Lower lobe of right lung (tissue), 2 donors: ENCODE data around the gene SURF1. TPM values are rescaled to one million over a fixed set of nuclear protein-coding genes. Genes with fewer than 3 reads are reported as not detected.
"Not testable (repeated sequence)": the region's sequence is repeated elsewhere in the genome, so short reads cannot be mapped to it uniquely, and the experiment has no call there.

Source experiments
- ATAC-seq, 2 donors: fragments of 200-7000 bp; cut with Tn5 transposase; one replicate each; pipeline ENCODE4 v1.9.1; 2020 to 2022; ENCODE audit warnings: mild to moderate bottlenecking in 2 of 2, moderate library complexity in 2 of 2
- DNase-seq: peaks from one replicate; pipeline ENCODE4 v3.0.0-alpha.2; 2020
- H3K27ac ChIP-seq: fragments of 200-600 bp; one replicate; pipeline ENCODE4 v1.8.0; 2022
- H3K27me3 ChIP-seq: fragments of 200-600 bp; one replicate; pipeline ENCODE4 v1.8.0; 2022; ENCODE audit warnings: low read depth
- H3K36me3 ChIP-seq: fragments of 200-600 bp; one replicate; pipeline ENCODE4 v1.8.0; 2022; ENCODE audit warnings: mild to moderate bottlenecking
- H3K4me1 ChIP-seq: fragments of 200-600 bp; one replicate; pipeline ENCODE4 v1.8.0; 2022
- H3K4me3 ChIP-seq: fragments of 200-600 bp; one replicate; pipeline ENCODE4 v1.8.0; 2022; ENCODE audit warnings: mild to moderate bottlenecking
- H3K9me3 ChIP-seq: fragments of 200-600 bp; one replicate; pipeline ENCODE4 v1.8.0; 2022
- intact Hi-C: fragments of 100-400 bp; cut with DNase I; formaldehyde crosslinking; loops from one replicate; pipeline ENCODE4 v1.11.0; 2022
- total RNA-seq: library from RNA; stranded (reverse); fragmentation: NEBNext Ultra II Directional; extraction: Animal tissue kit (Norgen Biotek cat#: 25700); gene quantifications from one replicate; pipeline ENCODE4 v1.2.1, GENCODE V29; 2021
- TF ChIP-seq, protein P1 (sequence below): fragments of 200-600 bp; IDR thresholded peaks from one replicate; pipeline ENCODE4 v1.8.0; 2022; ENCODE audit warnings: antibody characterized with exemption, mild to moderate bottlenecking
- donor health status: DM: no; HTN: yes; CAD: no; lungs with severe emphysema.

Gene SURF1
- total RNA-seq, 1 donor from 2014 or later: 49.4 TPM

DNA sequence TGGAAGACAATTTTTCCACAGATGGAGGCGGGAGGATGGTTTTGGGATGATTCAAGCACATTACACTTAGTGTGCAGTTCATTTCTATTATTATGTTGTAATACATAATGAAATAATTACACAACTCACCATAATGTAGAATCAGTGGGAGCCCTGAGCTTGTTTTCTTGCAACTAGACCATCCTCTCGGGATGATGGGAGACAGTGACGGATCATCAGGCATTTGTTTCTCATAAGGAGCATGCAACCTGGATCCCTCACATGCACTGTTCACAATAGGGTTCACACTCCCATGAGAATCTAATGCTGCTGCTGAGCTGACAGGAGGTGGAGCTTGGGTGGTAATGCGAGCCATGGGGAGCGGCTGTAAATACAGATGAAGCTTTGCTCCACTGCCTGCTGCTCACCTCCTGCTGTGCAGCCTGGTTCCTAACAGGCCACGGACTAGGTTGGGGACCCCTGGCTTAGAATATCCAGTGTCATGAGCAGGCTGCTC lies 21.5 kb upstream of the SURF1 start:
- H3K9me3 ChIP-seq: no peaks in the 10 kb centered on the region
- intact Hi-C loops: no loop called here
- DNase-seq (no peak), ATAC-seq (no peak)
- TF ChIP-seq, protein P1, sequence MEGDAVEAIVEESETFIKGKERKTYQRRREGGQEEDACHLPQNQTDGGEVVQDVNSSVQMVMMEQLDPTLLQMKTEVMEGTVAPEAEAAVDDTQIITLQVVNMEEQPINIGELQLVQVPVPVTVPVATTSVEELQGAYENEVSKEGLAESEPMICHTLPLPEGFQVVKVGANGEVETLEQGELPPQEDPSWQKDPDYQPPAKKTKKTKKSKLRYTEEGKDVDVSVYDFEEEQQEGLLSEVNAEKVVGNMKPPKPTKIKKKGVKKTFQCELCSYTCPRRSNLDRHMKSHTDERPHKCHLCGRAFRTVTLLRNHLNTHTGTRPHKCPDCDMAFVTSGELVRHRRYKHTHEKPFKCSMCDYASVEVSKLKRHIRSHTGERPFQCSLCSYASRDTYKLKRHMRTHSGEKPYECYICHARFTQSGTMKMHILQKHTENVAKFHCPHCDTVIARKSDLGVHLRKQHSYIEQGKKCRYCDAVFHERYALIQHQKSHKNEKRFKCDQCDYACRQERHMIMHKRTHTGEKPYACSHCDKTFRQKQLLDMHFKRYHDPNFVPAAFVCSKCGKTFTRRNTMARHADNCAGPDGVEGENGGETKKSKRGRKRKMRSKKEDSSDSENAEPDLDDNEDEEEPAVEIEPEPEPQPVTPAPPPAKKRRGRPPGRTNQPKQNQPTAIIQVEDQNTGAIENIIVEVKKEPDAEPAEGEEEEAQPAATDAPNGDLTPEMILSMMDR: no peak
- H3K4me1 ChIP-seq: peaks cover 25% of the 10 kb centered on the region
- H3K27ac ChIP-seq: no peak overlapping the region
- H3K4me3 ChIP-seq: no peak overlapping the region
- H3K36me3 ChIP-seq: peaks cover 8% of the 10 kb centered on the region
- H3K27me3 ChIP-seq: no peaks in the 10 kb centered on the region

DNA sequence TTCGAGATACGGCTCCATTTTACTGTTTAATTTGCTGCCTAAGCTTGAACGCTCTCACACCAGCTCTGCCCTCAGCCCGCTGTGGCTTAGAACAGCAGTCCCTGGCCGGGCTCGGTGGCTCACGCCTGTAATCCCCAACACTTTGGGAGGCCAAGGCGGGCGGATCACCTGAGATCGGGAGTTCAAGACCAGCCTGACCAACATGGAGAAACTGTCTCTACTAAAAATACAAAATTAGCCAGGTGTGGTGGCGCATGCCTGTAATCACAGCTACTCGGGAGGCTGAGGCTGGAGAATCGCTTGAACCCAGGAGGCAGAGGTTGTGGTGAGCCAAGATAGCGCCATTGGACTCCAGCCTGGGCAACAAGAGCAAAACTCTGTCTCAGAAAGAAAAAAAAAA lies 21.0 kb upstream of the SURF1 start:
- H3K27ac ChIP-seq, ATAC-seq, H3K4me3 ChIP-seq, H3K27me3 ChIP-seq, intact Hi-C loops, DNase-seq, H3K9me3 ChIP-seq: not testable (repeated sequence)
- H3K4me1 ChIP-seq: peaks cover 30% of the 10 kb centered on the region
- H3K36me3 ChIP-seq: peaks cover 12% of the 10 kb centered on the region

DNA sequence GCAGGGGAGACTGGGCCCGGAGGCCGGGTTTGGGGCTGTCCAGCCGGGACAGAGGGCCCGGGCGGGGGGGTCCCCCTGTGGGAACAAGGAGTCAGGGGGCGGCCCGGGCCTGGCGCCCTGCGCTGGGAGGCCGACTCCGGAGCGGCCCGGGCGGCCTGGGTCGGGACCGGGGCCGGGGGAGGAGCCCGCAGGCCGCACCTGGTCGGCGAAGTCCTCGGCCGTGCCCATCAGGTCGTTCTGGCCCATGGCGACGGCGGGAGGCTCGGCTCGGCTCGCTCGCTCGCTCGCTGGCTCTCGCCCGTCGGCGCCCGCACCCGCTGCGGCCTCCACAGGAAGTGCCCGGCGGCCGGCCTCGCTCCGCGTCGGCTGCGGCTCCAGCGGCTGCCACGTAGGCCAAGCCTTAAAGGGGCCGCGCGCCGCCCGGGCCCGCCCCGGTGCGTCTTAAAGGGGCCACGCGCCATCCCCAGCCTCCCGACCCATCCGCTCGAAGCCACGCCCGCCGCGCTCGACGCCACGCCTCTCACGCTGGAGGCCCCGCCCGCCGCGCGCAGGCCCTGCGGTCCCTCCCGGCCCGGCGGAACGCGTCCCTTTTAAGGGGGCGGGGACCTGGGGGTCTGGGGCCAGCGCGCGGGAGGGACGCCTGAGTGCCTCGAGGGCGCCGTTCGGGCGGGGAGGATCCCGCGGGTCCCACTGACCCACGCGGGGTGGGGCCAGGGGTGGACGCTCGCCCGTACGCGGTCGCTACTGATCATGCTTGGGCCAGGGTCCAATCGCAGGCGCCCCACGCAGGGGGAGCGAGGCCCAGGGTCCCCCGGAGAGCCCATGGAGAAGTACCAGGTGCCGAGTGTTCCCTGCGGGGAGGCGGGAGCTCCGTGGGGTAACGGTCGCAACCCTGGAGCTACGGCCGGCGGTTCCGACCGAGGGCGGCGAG lies 19.7 kb upstream of the SURF1 start, which contains the start of the genes STKLD1 and SURF4:
Gene STKLD1 (plus strand): TSS at position 643 of the 931 bp plus-strand sequence. CDS start 108 bp downstream, at position 751.
Gene SURF4 (minus strand): TSS at position 337 of the 931 bp plus-strand sequence. CDS start 91 bp downstream, at position 246.
- TF ChIP-seq, protein P1: no peak
- H3K36me3 ChIP-seq: peaks cover 20% of the 10 kb centered on the region
- H3K4me3 ChIP-seq: peak within 1 kb of the TSS; percentile 96
- H3K27me3 ChIP-seq: no peaks in the 10 kb centered on the region
- H3K9me3 ChIP-seq: no peaks in the 10 kb centered on the region
- ATAC-seq (peak; percentile 98), DNase-seq (peak; percentile 98)
- intact Hi-C loops: no loop called here
- peaks cover 43% of the 10 kb centered on the region for H3K4me1 ChIP-seq
- peak within 1 kb of the TSS; percentile 99 for H3K27ac ChIP-seq

DNA sequence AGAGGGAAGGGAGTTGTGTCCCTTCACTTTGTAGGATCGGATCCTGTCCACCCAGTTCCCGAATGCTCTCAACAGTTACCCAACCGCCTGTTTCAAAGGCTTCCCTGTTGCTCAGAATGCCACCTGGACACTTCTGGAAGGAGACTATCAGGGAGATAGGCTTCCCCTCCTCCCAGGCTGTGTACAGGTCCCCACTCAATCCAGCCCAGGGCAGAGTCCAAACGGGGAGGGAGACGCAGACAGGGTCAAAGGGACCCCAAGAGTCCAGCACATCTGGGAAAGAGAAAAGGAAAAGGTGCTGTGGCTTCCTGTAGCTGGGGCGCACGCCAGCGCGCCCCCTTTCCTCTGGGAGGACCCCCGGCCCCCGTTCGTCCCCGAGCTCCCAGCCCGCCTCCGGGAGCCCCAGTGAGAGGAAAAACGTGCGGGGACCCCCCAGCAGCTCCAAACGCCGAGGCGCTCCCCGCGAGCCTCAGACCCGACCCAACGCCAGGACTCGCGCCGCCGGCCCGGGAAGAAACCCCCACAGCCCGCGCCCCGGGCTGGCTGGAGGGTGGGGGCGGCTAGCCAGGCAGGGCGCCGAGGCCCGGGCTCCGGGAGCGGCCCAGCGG lies 18.9 kb upstream of the SURF1 start:
- DNase-seq: no peak
- Histone ChIP-seq H3K27ac (peak overlapping the region; percentile 99), H3K9me3 (no peaks in the 10 kb centered on the region), H3K27me3 (no peaks in the 10 kb centered on the region), H3K36me3 (peaks cover 28% of the 10 kb centered on the region), H3K4me1 (peaks cover 51% of the 10 kb centered on the region), H3K4me3 (peak overlapping the region; percentile 96)
- intact Hi-C loops: no loop called here
- TF ChIP-seq, protein P1: no peak
- ATAC-seq: peak; percentile 13 to 32

DNA sequence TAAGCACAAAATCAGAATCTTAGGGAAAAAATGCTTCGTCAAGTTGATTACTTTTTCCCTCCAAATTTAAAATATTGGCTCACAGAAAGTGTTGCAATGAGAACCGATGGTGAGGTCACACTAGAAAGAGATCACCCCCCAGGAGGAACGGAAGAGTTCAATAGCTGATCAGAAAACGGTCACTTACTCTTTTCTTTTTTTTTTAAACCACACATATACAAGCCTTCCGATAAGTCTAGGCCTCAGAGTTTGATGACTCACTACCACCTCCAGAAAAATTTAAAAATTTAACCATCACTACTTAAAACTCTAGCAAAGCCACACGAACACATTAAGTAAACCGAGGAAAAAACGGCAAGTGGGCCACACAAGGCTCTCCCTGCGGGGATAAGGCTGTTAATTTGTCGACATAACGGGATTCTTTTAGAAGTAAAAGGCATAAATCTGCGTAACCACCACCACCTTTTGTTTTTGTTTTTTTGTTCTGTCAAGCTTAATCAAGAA lies 18.4 kb upstream of the SURF1 start:
- no peak for DNase-seq
- intact Hi-C loops: no loop called here
- Histone ChIP-seq H3K27ac (peak overlapping the region; percentile 99), H3K4me1 (peaks cover 56% of the 10 kb centered on the region), H3K9me3 (no peaks in the 10 kb centered on the region), H3K27me3 (no peaks in the 10 kb centered on the region), H3K36me3 (peaks cover 33% of the 10 kb centered on the region), H3K4me3 (peak overlapping the region; percentile 96)
- no peak for ATAC-seq
- TF ChIP-seq, protein P1: no peak
